A549 (cell line): ENCODE measurements around the gene FGF19. TPM values are rescaled to one million over a fixed set of nuclear protein-coding genes. Genes with fewer than 3 reads are reported as not detected.
A peak's percentile ranks its signal among the peaks of the same experiment; 100 is the strongest.

Experiments used
- ATAC-seq, 2 experiments: fragments of 200-7000 bp in 1 of 2; fragments of >200 bp in 1 of 2; cut with Nextera tagmentation in 1 of 2; cut with Tn5 transposase in 1 of 2; 3 replicates each; pipeline versions ENCODE4 v1.8.0 to v1.9.1; 2018 to 2020; ENCODE audit warnings: mild to moderate bottlenecking in 1 of 2, moderate library complexity in 1 of 2
- CTCF ChIA-PET: fragments of 300-600 bp; sonication (Branson Sonifier 250); formaldehyde crosslinking; extraction: SDS; loops from one replicate; lab custom pipeline; 2021; ENCODE audit warnings: antibody characterized with exemption, inconsistent platforms; lab: Yijun Ruan, JAX
- POLR2A ChIA-PET: fragments of 350-600 bp; formaldehyde crosslinking; extraction: SDS; loops from one replicate; lab custom pipeline; 2021; ENCODE audit warnings: antibody characterized with exemption, inconsistent platforms; lab: Yijun Ruan, JAX
- DNase-seq, 2 experiments: peaks; one replicate each; pipeline versions ENCODE4 v3.0.0 to v3.0.0-alpha.2; 2011 to 2016; ENCODE audit warnings: low read depth in 1 of 2, low spot score in 1 of 2
- FAIRE-seq: peaks from 2 replicates; lab custom pipeline; 2011; peaks lifted over from hg19 to GRCh38; lab: Jason Lieb, UNC
- H3K27ac ChIP-seq, 2 experiments: fragments of >200 bp; sonication (Bioruptor Twin); formaldehyde crosslinking; 3 replicates each; pipeline ENCODE4 v1.5.1; 2016 to 2017
- H3K4me1 ChIP-seq: fragments of >200 bp; sonication (Bioruptor Twin); formaldehyde crosslinking; 3 replicates; pipeline ENCODE4 v1.6.1; 2016
- H3K4me2 ChIP-seq: fragments of >200 bp; sonication (Bioruptor Twin); formaldehyde crosslinking; 3 replicates; pipeline ENCODE4 v1.6.1; 2016
- H3K4me3 ChIP-seq: fragments of >200 bp; sonication (Bioruptor Twin); formaldehyde crosslinking; 3 replicates; pipeline ENCODE4 v1.5.1; 2016
- H3K9me3 ChIP-seq: fragments of >200 bp; sonication (Bioruptor Twin); formaldehyde crosslinking; 3 replicates; pipeline ENCODE4 v1.6.1; 2016
- BHLHE40 ChIP-seq: IDR thresholded peaks from 2 replicates; pipeline ENCODE4 v1.6.1; 2012; ENCODE audit warnings: low read depth, low read length, inconsistent platforms
- FOXS1 ChIP-seq: fragments of 250-450 bp; sonication (Bioruptor Pico); IDR thresholded peaks from 2 replicates; pipeline ENCODE4 v1.5.0; 2020; ENCODE audit warnings: mild to moderate bottlenecking, moderate library complexity
- HES2 ChIP-seq: fragments of >200 bp; sonication (Bioruptor Twin); formaldehyde crosslinking; IDR thresholded peaks from 2 replicates; pipeline ENCODE4 v1.6.1; 2016
- HOXA7 ChIP-seq: fragments of 250-450 bp; sonication (Bioruptor Pico); IDR thresholded peaks from 2 replicates; pipeline ENCODE4 v1.5.0; 2020; ENCODE audit warnings: mild to moderate bottlenecking, moderate library complexity
- HOXB5 ChIP-seq: fragments of 250-450 bp; sonication (Bioruptor Pico); IDR thresholded peaks from 2 replicates; pipeline ENCODE4 v1.5.0; 2020; ENCODE audit warnings: mild to moderate bottlenecking, moderate library complexity
- KDM5A ChIP-seq: fragments of 200-600 bp; sonication (generic); IDR thresholded peaks from 2 replicates; pipeline ENCODE4 v1.6.1; 2016; ENCODE audit warnings: antibody characterized with exemption, mild to moderate bottlenecking
- MAFK ChIP-seq: fragments of 450-650 bp; IDR thresholded peaks from 2 replicates; pipeline ENCODE4 v1.6.1; 2014; ENCODE audit not compliant: partially characterized antibody
- MAZ ChIP-seq: fragments of 150-350 bp; IDR thresholded peaks from 2 replicates; pipeline ENCODE4 v1.6.1; 2014; ENCODE audit warnings: antibody characterized with exemption, low read depth, low read length, borderline replicate concordance
- POLR2AphosphoS2 ChIP-seq: conservative IDR thresholded peaks from 2 replicates; pipeline ENCODE4 v1.6.1; 2012; ENCODE audit warnings: low read length, improper control_type of control experiment, inconsistent platforms
- RNF2 ChIP-seq: fragments of 200-600 bp; sonication (generic); IDR thresholded peaks from 2 replicates; pipeline ENCODE4 v1.6.1; 2016; ENCODE audit warnings: low read depth, mild to moderate bottlenecking, antibody characterized with exemption, moderate library complexity, borderline replicate concordance
- ZC3H11A ChIP-seq: fragments of 450-650 bp; IDR thresholded peaks from 2 replicates; pipeline ENCODE4 v1.6.1; 2014; ENCODE audit warnings: antibody characterized with exemption, mild to moderate bottlenecking
- ZFP36 ChIP-seq: fragments of 450-650 bp; IDR thresholded peaks from 2 replicates; pipeline ENCODE4 v1.6.1; 2014; ENCODE audit warnings: borderline replicate concordance; ENCODE audit not compliant: partially characterized antibody
- WGBS: methylation state at CpG from one replicate; pipeline ENCODE4 v1.1.6; 2017; ENCODE audit errors: missing lambda C conversion rate; 5-methylcytosine and 5-hydroxymethylcytosine counted together
- polyA plus RNA-seq, 4 experiments: library from polyadenylated mRNA; depleted of rRNA in 3 of 4; stranded (reverse); fragments of >200 nt; fragmentation: RNase III in 1 of 4; extraction: RNeasy Plus Mini Kit Qiagen cat#74134 plus additional on column Dnase treatment in 1 of 4; gene quantifications; 2 replicates in 3 of 4; 3 replicates in 1 of 4; pipeline ENCODE4 v1.2.3, GENCODE V29; 2011 to 2017
- TF ChIP-seq, protein P1 (sequence below): fragments of 250-450 bp; sonication (Bioruptor Pico); IDR thresholded peaks from 2 replicates; pipeline ENCODE4 v1.5.0; 2020; ENCODE audit warnings: low read depth, mild to moderate bottlenecking, moderate library complexity
- TF ChIP-seq, protein P2 (sequence below): fragments of 450-650 bp; IDR thresholded peaks from 2 replicates; pipeline ENCODE4 v1.6.1; 2014; ENCODE audit warnings: antibody characterized with exemption

FGF19 gene
- polyA plus RNA-seq, 2 of the 4 experiments (the other 2 are of a cell fraction), result 0.05 to 0.31 TPM

DNA sequence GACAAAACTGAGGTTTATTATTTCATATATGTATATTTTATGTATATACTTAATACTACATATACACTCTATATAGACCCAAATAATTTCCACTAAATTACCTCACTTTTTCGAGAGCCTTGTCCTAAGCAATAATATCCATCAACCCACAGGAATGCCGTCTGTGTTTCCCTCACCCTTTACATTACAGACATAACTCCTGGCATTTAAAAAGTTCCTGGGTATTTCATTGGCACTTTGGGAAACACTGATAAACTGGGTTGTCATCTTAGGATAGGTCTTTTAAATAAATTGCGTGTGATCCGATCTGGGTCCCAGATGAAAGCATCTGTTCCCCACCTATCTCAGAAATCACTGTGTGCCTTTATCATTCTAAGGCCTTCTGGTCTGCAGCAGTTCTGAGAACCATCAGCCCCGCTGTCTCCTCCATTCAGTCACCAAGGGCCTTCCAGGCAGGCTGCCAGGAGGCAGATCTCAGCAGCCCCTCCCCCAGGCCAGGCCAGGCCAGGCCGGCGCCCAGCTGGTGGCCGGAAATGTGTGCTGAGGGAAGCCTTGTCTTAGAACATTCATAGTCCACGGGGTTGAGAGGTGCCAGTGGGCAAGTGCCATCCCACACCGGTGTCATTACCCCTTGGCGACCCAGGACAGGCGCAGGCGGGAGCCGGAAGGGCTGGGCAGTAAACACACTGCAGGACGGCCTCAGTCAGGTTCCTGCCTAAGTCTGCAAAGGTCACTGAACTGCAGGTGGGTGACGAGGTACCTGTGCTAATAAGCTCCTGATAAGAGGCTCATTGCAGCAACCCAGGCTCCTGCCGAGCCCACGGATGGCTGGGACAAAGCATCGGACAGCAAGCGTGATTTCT is 3.3 kb downstream of the FGF19 start:
- peak; percentile 52 to 66; a peak in 4 of 6 replicates for ATAC-seq

GRCh38 chr11:69699213-69699612 is 4.6 kb downstream of the FGF19 start:
- no peak for TF ChIP-seq BHLHE40
- TF ChIP-seq, all 56 proteins: peak for 0
- Histone ChIP-seq H3K27ac (no peak overlapping the region), H3K4me3 (no peak overlapping the region), H3K4me2 (no peak overlapping the region), H3K9me3 (no peaks in the 10 kb centered on the region), H3K4me1 (peaks cover 14% of the 10 kb centered on the region)
- FAIRE-seq (no peak), ATAC-seq (no peak), DNase-seq (no peak)
- ChIA-PET CTCF (interaction anchor here (1.1 to 2.2 kb wide), 4 partner anchors 13 to 210 kb away, joined by 3 to 8 read pairs (median 4); no protein-coding TSS in a partner anchor), POLR2A (no interaction called here)
- 88% methylated on average over 12 of the region's 13 CpGs for WGBS

More for the DNA sequence above, 3.3 kb downstream of the FGF19 start:
- Histone ChIP-seq H3K27ac (peak overlapping the region; percentile 28 to 76; a peak in 4 of 6 replicates), H3K4me1 (peaks cover 14% of the 10 kb centered on the region), H3K9me3 (no peaks in the 10 kb centered on the region), H3K4me3 (no peak overlapping the region), H3K4me2 (peak overlapping the region; percentile 40)
- peak; percentile 38 to 59 for DNase-seq
- ChIA-PET POLR2A (no interaction called here), CTCF (interaction anchor here (1.0 to 2.0 kb wide), 3 partner anchors 14 to 496 kb away, joined by 3 to 7 read pairs (median 5); no protein-coding TSS in a partner anchor)
- WGBS, result 56% methylated on average over 13 of the region's 20 CpGs
- TF ChIP-seq ZFP36 (no peak), MAFK (no peak), HOXA7 (CRISPR knock-in tag) (no peak)
- FAIRE-seq, result no peak

DNA sequence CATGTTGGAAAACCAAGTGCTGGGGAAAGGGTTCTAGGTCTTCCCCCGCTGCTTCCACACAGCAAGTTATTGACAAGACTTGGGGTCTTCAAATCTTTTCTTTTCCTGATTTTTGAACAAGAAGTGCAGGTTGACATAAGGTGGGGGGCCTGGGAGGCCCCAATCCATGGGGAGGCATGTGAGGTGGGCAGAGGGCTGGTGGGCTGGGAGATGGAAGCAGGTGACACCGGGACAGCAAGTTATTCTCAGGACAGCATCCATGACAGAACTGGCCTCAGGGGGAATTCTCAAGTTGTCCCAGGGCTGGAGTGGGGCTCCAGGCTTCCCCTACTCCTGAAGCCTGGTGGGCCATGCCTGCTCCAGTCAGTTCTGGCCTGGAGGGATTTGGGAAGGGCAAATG is 5.5 kb downstream of the FGF19 start:
- no peak for DNase-seq
- TF ChIP-seq POLR2AphosphoS2 (no peak), RNF2 (no peak), MAZ (no peak), MAFK (no peak), FOXS1 (CRISPR knock-in tag) (no peak), KDM5A (no peak), ZC3H11A (no peak)
- TF ChIP-seq, protein P1, sequence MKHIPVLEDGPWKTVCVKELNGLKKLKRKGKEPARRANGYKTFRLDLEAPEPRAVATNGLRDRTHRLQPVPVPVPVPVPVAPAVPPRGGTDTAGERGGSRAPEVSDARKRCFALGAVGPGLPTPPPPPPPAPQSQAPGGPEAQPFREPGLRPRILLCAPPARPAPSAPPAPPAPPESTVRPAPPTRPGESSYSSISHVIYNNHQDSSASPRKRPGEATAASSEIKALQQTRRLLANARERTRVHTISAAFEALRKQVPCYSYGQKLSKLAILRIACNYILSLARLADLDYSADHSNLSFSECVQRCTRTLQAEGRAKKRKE, result no peak
- TF ChIP-seq, protein P2, sequence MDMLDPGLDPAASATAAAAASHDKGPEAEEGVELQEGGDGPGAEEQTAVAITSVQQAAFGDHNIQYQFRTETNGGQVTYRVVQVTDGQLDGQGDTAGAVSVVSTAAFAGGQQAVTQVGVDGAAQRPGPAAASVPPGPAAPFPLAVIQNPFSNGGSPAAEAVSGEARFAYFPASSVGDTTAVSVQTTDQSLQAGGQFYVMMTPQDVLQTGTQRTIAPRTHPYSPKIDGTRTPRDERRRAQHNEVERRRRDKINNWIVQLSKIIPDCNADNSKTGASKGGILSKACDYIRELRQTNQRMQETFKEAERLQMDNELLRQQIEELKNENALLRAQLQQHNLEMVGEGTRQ, result no peak
- TF ChIP-seq, all 56 proteins: peak for 0
- FAIRE-seq, result no peak
- ChIA-PET POLR2A (no interaction called here), CTCF (interaction anchor here (1.1 to 2.2 kb wide), 4 partner anchors 12 to 211 kb away, joined by 3 to 8 read pairs (median 4); no protein-coding TSS in a partner anchor)
- WGBS, result 67% methylated on average over 2 of the region's 2 CpGs
- no peaks in the 10 kb centered on the region for H3K9me3 ChIP-seq
- H3K4me2 ChIP-seq, result no peak overlapping the region
- no peak overlapping the region for H3K27ac ChIP-seq
- peaks cover 10% of the 10 kb centered on the region for H3K4me1 ChIP-seq
- H3K4me3 ChIP-seq, result no peak overlapping the region
- no peak for ATAC-seq

DNA sequence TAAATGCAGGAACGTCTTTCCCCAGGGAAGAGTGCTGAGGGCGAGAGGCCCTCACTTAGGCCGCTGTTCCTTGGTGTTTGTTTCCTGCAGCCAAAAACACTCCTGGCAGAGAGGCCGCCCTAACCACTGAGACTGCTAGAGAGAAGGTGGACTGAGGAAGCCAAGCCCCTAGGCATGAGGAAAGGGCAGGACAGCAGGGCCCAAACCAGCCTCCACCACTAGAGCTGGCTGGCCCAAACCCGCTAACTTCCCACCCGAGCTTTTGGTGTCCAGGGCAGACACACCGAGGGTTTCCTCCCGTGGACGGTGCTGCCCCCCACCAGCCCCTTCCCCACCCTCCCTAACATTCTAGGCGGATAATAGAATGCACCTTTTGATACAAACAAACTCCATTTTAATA is 6.0 kb downstream of the FGF19 start:
- H3K4me1 ChIP-seq, result peaks cover 10% of the 10 kb centered on the region
- no peak overlapping the region for H3K4me2 ChIP-seq
- H3K4me3 ChIP-seq, result no peak overlapping the region
- WGBS, result 83% methylated on average over 10 of the region's 10 CpGs
- no peak for FAIRE-seq
- POLR2A ChIA-PET, result no interaction called here
- TF ChIP-seq HES2, result no peak
- no peak for TF ChIP-seq HOXB5
- TF ChIP-seq BHLHE40, result no peak
- no peak for TF ChIP-seq KDM5A
- ATAC-seq, result no peak
- no peaks in the 10 kb centered on the region for H3K9me3 ChIP-seq
- CTCF ChIA-PET, result interaction anchor here (2.2 kb wide), 1 partner anchor 212 kb away, joined by 8 read pairs; no protein-coding TSS in a partner anchor
- no peak for DNase-seq
- no peak overlapping the region for H3K27ac ChIP-seq
